Measurements from ENCODE around the gene SLC5A11.

The SLC5A11 gene

DNA sequence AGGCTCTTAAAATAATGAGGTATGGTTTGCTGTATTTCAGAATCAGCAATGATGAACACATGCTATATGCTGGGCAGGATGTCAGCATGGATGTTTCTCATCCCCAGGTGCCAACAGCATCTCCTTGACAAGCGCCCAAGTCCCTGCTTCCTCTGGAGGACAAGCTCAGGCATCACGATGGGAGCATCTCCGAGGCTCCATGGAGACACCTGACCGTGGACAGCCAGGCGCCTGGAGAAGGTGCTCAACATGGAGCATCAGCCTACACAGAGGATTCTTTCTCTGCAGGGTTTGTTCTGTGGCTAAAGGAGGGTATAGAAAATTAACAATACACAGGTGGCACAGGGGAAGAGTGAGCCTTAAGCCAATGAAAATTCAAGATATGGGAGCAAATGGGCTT is 72.1 kb downstream of the SLC5A11 start:
- no peak for DNase-seq (ENCODE audit: low read depth in 2 of 2)

DNA sequence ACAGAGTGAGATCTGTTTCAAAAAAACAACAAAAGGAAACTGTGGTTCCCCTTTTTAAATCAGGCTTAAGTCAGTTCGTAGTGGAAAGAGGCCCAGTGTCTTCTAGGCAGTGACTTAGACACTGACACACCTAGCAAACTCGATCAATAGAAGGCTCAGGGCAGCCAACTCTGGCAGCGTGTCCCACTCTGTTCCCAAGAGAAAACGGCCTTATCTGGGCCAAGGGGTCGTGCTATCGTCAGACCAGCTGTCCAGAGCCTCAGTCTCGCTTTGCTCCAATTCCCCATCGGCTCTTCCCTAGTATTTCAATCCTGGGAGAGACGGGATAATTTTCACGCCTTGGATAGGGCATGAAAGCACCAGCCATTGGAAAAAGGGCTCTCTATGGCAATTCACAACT is 72.9 kb downstream of the SLC5A11 start:
- DNase-seq (ENCODE audit: low read depth in 2 of 2), result no peak

DNA sequence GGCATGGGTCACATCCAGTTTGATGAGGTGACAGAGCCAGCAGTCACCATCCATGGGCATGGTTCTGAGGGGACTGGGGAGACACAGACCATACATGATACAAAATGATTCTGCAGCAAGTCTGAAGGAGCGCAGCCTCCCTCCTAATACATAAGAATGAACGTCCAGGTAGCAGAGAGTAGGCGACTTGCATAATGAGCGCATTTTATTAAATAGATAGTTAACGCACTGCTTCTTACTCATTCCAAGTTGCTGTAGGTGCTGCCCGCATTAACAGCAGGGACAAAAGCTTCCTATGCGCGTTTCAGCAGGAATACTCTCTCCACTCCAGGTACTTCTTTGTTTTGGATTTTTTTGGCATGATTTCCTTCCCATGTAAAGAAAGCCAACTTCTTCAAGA is 73.8 kb downstream of the SLC5A11 start:
- no peak for DNase-seq (ENCODE audit: low read depth in 2 of 2)

- no peak for DNase-seq (ENCODE audit: low read depth in 2 of 2)
These were observed 74.8 kb downstream of the SLC5A11 start for GRCh38 chr16:24920568-24920967.

DNA sequence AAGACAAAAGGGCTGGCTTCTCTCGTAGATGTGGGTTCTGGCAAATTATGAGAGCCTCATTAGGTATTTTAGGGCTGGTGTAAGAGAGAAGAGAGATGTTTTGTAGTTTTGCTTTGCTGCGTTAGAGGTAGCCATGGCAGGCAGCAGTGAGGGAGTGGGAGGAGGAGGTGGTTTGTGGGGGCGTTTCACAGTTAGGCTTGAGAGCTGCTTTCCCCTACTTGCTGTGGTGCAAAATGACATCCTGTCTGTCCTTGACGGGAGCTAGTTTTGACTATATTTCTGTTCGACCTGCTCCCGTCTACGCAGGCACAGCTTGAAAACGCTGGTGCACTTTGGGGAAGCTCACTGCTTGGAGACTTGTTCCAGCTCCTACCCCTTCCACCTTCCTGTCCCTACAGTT is 75.5 kb downstream of the SLC5A11 start:
- no peak for DNase-seq (ENCODE audit: low read depth in 2 of 2)

DNA sequence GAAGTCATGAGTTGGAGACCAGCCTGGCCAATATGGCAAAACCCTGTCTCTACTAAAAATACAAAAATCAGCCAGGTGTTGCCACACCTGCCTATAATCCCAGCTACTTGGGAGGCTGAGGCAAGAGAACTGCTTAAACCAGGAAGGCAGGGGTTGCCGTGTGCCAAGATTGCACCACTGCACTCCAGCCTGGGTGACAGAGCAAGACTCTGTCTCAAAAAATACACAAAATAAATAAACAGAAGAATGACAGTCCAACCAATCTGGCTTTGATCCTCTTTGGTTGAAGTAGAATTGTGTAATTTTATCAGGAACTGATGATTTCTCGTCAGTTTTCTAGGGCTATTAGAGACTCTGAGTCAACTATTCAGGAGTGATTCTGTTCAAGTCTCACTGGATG is 79.4 kb downstream of the SLC5A11 start:
- no peak for DNase-seq (ENCODE audit: low read depth in 2 of 2)

- DNase-seq (ENCODE audit: low read depth in 2 of 2), result no peak
These were observed 83.6 kb downstream of the SLC5A11 start for GRCh38 chr16:24929409-24929808.

DNA sequence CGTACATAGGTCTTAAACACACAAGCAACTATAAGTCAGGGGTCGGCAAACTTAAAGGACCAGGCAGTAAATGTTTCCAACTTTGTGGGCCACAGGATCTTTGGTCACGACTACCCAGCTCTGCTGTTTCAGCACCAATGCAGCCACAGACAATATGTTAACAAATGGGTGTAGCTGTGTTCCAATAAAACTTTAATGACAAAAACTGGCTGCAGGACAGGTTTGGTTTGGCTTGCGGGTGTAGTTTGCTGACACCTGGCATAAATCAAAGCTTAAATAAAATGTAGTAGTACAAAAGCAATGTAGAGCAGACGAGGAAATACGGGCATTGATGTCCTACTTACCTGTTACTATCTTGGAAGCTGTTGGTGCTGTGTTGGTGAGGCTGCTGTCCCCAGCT is 84.7 kb downstream of the SLC5A11 start:
- DNase-seq (ENCODE audit: low read depth in 2 of 2), result no peak

GRCh38 chr16:24931091-24931490 is 85.3 kb downstream of the SLC5A11 start:
- no peak for DNase-seq (ENCODE audit: low read depth in 2 of 2)

GRCh38 chr16:24935336-24935735 is 89.6 kb downstream of the SLC5A11 start:
- DNase-seq (ENCODE audit: low read depth in 2 of 2), result no peak

DNA sequence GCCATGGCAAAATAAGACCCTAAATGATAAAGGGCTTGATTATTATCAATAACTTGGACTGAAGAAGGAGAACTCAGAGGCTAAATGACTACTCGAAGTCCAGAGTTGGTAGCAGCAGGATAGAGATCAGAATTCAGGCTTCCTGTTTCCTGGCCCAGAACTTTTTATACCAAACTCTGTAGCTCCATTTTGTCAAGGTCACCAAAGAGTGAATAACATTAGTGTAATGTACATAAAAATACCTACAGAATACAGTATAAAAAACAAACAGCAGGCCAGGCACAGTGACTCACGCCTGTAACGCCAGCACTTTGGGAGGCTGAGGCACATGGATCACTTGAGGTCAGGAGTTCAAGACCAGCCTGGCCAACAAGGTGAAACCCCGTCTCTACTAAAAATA is 90.4 kb downstream of the SLC5A11 start:
- no peak for DNase-seq (ENCODE audit: low read depth in 2 of 2)

GRCh38 chr16:24939224-24939623 is 93.5 kb downstream of the SLC5A11 start:
- DNase-seq (ENCODE audit: low read depth in 2 of 2), result no peak

GRCh38 chr16:24939738-24940137 is 94.0 kb downstream of the SLC5A11 start:
- DNase-seq (ENCODE audit: low read depth in 2 of 2), result no peak

- no peak for DNase-seq (ENCODE audit: low read depth in 2 of 2)
These were observed 97.7 kb downstream of the SLC5A11 start for GRCh38 chr16:24943471-24943870.

GRCh38 chr16:24944206-24944605 is 98.4 kb downstream of the SLC5A11 start:
- no peak for DNase-seq (ENCODE audit: low read depth in 2 of 2)

GRCh38 chr16:24946155-24946554 is 100.4 kb downstream of the SLC5A11 start:
- DNase-seq (ENCODE audit: low read depth in 2 of 2), result no peak

GRCh38 chr16:24950275-24950674 is 104.5 kb downstream of the SLC5A11 start:
- no peak for DNase-seq (ENCODE audit: low read depth in 2 of 2)

GRCh38 chr16:24953306-24953705 is 107.5 kb downstream of the SLC5A11 start:
- DNase-seq (ENCODE audit: low read depth in 2 of 2), result no peak

- DNase-seq (ENCODE audit: low read depth in 2 of 2), result no peak
These were observed 108.0 kb downstream of the SLC5A11 start for GRCh38 chr16:24953721-24954120.

GRCh38 chr16:24954137-24954536 is 108.4 kb downstream of the SLC5A11 start:
- DNase-seq (ENCODE audit: low read depth in 2 of 2), result no peak

DNA sequence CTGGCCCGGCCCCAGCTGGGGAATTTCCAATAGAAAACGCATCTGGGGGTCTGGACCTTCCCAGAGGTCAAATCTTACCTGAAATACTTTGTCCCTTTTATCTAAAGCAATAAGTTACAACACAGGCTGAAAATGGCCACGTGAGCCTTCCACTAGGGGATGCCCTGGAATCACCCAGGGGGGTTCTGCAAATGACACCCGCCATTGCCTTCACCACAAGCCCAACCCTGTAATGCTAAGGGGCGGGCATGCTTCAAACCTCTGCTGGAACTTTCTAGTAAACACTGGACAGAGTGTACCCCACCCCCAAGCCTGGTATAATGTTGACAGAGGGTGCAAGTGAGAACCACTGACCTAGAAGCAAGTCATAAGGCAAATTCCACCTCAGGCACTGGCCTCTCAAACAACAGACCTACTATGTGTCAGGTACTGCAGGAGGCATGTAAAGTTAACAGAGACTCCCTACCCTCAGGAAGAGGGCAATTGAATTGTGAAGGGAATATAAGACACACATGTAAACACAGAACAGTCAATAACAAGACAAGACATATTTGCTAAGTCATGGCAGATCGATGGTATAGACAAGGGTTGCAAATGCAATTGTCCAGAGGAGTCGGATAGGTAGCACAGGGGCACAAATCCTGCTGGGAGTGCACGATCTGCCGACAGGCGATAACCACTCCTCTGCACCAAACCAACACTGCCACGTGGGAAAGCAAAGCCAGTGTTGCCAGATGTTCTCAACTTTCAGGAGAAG is 110.4 kb downstream of the SLC5A11 start:
- DNase-seq (ENCODE audit: low read depth in 2 of 2), result no peak

- no peak for DNase-seq (ENCODE audit: low read depth in 2 of 2)
These were observed 112.1 kb downstream of the SLC5A11 start for GRCh38 chr16:24957887-24958286.

Measured in stimulated activated CD4-positive, alpha-beta T cell treated with anti-CD3 and anti-CD28 coated beads, Interleukin-4, amount 100 ng/mL, for 48 hours (primary cell).